Esophagus (tissue), 2 donors: ENCODE results near the gene DPP10. TPM values are rescaled to one million over a fixed set of nuclear protein-coding genes. Genes with fewer than 3 reads are reported as not detected.

Experiments
- H3K27ac ChIP-seq, 2 donors: one replicate each; pipeline ENCODE4 v1.5.1; 2013; ENCODE audit warnings: low read depth in 2 of 2, mild to moderate bottlenecking in 2 of 2, inconsistent platforms in 1 of 2, low read length in 1 of 2, moderate library complexity in 1 of 2
- H3K27me3 ChIP-seq, 2 donors: one replicate each; pipeline ENCODE4 v1.6.1; 2013; ENCODE audit warnings: low read length in 2 of 2, control low read depth in 1 of 2, mild to moderate bottlenecking in 1 of 2; ENCODE audit not compliant: insufficient read depth in 2 of 2, control insufficient read depth in 1 of 2
- H3K36me3 ChIP-seq, 2 donors: one replicate each; pipeline ENCODE4 v1.6.1; 2013; ENCODE audit warnings: low read length in 1 of 2; ENCODE audit not compliant: control insufficient read depth in 2 of 2, insufficient read depth in 2 of 2
- H3K4me1 ChIP-seq, 2 donors: one replicate each; pipeline ENCODE4 v1.6.1; 2013; ENCODE audit warnings: low read length in 1 of 2; ENCODE audit not compliant: control insufficient read depth in 2 of 2, insufficient read depth in 2 of 2
- H3K4me3 ChIP-seq, 2 donors: one replicate each; pipeline ENCODE4 v1.5.1; 2013; ENCODE audit warnings: low read length in 2 of 2, mild to moderate bottlenecking in 2 of 2, low read depth in 1 of 2, moderate library complexity in 1 of 2
- H3K9me3 ChIP-seq, 2 donors: one replicate each; pipeline ENCODE4 v1.6.1; 2013; ENCODE audit warnings: mild to moderate bottlenecking in 2 of 2, low read depth in 1 of 2, low read length in 1 of 2, moderate library complexity in 1 of 2; ENCODE audit not compliant: control insufficient read depth in 2 of 2, insufficient read depth in 1 of 2
- WGBS, 2 donors: extraction: QIAGEN DNeasy Blood & Tissue Kit; methylation state at CpG; one replicate each; pipeline ENCODE4 v1.1.7; 2013; 5-methylcytosine and 5-hydroxymethylcytosine counted together
- polyA plus RNA-seq, 2 donors: library from polyadenylated mRNA; stranded (reverse); fragments of 200-250 nt; gene quantifications; one replicate each; pipeline ENCODE4 v1.2.3, GENCODE V29; 2013
- donor health status: healthy with polysubstance abuse.
- donor health status: Bipolar disorder and iron deficiency.

Gene DPP10
- polyA plus RNA-seq, 2 donors: 0.02 to 0.13 TPM

GRCh38 chr2:115160531-115161080 is 718.2 kb downstream of the DPP10 start:
- Histone ChIP-seq H3K27me3 (peaks cover 8 to 18% of the 10 kb centered on the region in 2 donors), H3K9me3 (peaks cover 3% of the 10 kb centered on the region in 2 donors), H3K4me1 (peaks cover 0 to 13% of the 10 kb centered on the region in 2 donors), H3K4me3 (peak overlapping the region in 1 of 2 donors; percentile 47), H3K27ac (no peak overlapping the region), H3K36me3 (no peaks in the 10 kb centered on the region)
- WGBS, 2 donors: 36% methylated on average over 12 of the region's 12 CpGs

GRCh38 chr2:115161081-115161770 is 718.8 kb downstream of the DPP10 start:
- H3K27ac ChIP-seq: no peak overlapping the region
- no peaks in the 10 kb centered on the region for H3K36me3 ChIP-seq
- peaks cover 8 to 18% of the 10 kb centered on the region in 2 donors for H3K27me3 ChIP-seq
- peak overlapping the region; percentile 29 to 47 for H3K4me3 ChIP-seq
- H3K9me3 ChIP-seq: peaks cover 3% of the 10 kb centered on the region in 2 donors
- peaks cover 0 to 13% of the 10 kb centered on the region in 2 donors for H3K4me1 ChIP-seq
- WGBS, 2 donors: 3% methylated on average over 35 to 86 of the region's 86 CpGs

GRCh38 chr2:115161771-115162493 is 719.5 kb downstream of the DPP10 start:
- WGBS, 2 donors: 2 to 3% methylated on average over 56 to 83 of the region's 83 CpGs
- Histone ChIP-seq H3K27me3 (peaks cover 8 to 18% of the 10 kb centered on the region in 2 donors), H3K4me3 (peak overlapping the region; percentile 29 to 47), H3K9me3 (peaks cover 3% of the 10 kb centered on the region in 2 donors), H3K36me3 (no peaks in the 10 kb centered on the region), H3K27ac (no peak overlapping the region), H3K4me1 (peaks cover 0 to 13% of the 10 kb centered on the region in 2 donors)

GRCh38 chr2:115162494-115163293 is 720.3 kb downstream of the DPP10 start:
- Histone ChIP-seq H3K36me3 (no peaks in the 10 kb centered on the region), H3K27me3 (peaks cover 8 to 18% of the 10 kb centered on the region in 2 donors), H3K4me1 (peaks cover 0 to 13% of the 10 kb centered on the region in 2 donors), H3K4me3 (no peak overlapping the region), H3K9me3 (peaks cover 3% of the 10 kb centered on the region in 2 donors), H3K27ac (no peak overlapping the region)
- WGBS, 2 donors: 3 to 4% methylated on average over 49 of the region's 49 CpGs

DNA sequence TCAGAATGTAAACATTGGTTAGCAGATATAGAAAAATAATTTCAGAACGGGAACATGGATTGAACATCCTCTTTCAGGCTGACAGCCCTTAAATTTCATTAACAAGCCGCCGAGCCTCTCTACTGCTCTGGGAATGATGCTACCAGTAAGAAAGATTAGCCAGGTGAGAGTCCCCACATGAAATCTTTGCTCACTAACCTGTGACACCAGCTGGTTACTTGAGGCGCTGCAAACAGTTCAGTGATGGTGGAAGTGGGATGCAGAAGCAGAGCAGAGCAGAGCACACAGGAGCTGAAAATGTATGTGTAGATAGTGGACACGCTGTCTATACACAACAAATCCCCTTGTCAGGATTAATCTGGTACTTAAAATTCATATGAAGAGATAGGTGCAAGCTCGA is 721.1 kb downstream of the DPP10 start:
- Histone ChIP-seq H3K36me3 (no peaks in the 10 kb centered on the region), H3K4me1 (peaks cover 0 to 13% of the 10 kb centered on the region in 2 donors), H3K27me3 (peaks cover 8 to 18% of the 10 kb centered on the region in 2 donors), H3K27ac (no peak overlapping the region), H3K9me3 (peaks cover 3% of the 10 kb centered on the region in 2 donors), H3K4me3 (no peak overlapping the region)
- 49 to 50% methylated on average over 6 of the region's 6 CpGs for WGBS, 2 donors

- no peak overlapping the region for H3K27ac ChIP-seq
- 40 to 41% methylated on average over 6 of the region's 6 CpGs for WGBS, 2 donors
- H3K4me1 ChIP-seq: peaks cover 0 to 13% of the 10 kb centered on the region in 2 donors
- no peak overlapping the region for H3K4me3 ChIP-seq
- peaks cover 3% of the 10 kb centered on the region in 2 donors for H3K9me3 ChIP-seq
- H3K36me3 ChIP-seq: no peaks in the 10 kb centered on the region
- H3K27me3 ChIP-seq: peaks cover 8 to 14% of the 10 kb centered on the region in 2 donors
These were observed 723.2 kb downstream of the DPP10 start for GRCh38 chr2:115165529-115166109.

- Histone ChIP-seq H3K36me3 (no peaks in the 10 kb centered on the region), H3K9me3 (no peaks in the 10 kb centered on the region), H3K27me3 (no peaks in the 10 kb centered on the region), H3K4me1 (no peaks in the 10 kb centered on the region), H3K4me3 (no peak overlapping the region), H3K27ac (no peak overlapping the region)
- WGBS, 2 donors: 46 to 47% methylated on average over 3 of the region's 3 CpGs
These were observed 726.0 kb downstream of the DPP10 start for GRCh38 chr2:115168457-115168856.

DNA sequence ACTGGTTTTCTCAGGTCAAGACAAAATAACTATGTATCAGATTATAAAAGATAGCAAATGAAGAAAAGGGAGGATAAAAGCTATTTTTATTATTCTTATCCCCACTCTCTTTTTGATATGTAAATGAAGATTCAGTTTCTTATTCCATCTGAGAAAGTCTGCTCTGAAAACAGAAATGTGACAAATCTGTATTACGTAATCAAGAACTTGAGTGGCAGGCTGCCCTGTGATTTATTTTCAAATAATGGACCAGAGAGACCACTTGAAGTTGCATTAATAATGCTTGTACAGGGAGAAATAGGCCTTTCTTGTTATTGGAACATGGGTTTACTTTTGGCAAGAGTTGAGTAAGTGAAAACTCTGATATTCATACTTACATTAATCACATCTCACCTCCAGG is 727.4 kb downstream of the DPP10 start:
- H3K27me3 ChIP-seq: no peaks in the 10 kb centered on the region
- no peak overlapping the region for H3K27ac ChIP-seq
- H3K4me1 ChIP-seq: no peaks in the 10 kb centered on the region
- no peak overlapping the region for H3K4me3 ChIP-seq
- no peaks in the 10 kb centered on the region for H3K9me3 ChIP-seq
- no peaks in the 10 kb centered on the region for H3K36me3 ChIP-seq
- WGBS, 2 donors: 88 to 96% methylated on average over 1 of the region's 1 CpG

- H3K27me3 ChIP-seq: no peaks in the 10 kb centered on the region
- no peaks in the 10 kb centered on the region for H3K9me3 ChIP-seq
- no peaks in the 10 kb centered on the region for H3K36me3 ChIP-seq
- H3K4me1 ChIP-seq: no peaks in the 10 kb centered on the region
- 93 to 95% methylated on average over 2 of the region's 2 CpGs for WGBS, 2 donors
- H3K27ac ChIP-seq: no peak overlapping the region
- H3K4me3 ChIP-seq: no peak overlapping the region
These were observed 729.3 kb downstream of the DPP10 start for GRCh38 chr2:115171751-115172150.
